ENCODE data around the gene CAPN5. TPM values are rescaled to one million over a fixed set of nuclear protein-coding genes. Genes with fewer than 3 reads are reported as not detected.

CAPN5 gene
- total RNA-seq, 4 donors from 2014 or later = 15.9 to 24.5 (median 19.8) TPM

DNA sequence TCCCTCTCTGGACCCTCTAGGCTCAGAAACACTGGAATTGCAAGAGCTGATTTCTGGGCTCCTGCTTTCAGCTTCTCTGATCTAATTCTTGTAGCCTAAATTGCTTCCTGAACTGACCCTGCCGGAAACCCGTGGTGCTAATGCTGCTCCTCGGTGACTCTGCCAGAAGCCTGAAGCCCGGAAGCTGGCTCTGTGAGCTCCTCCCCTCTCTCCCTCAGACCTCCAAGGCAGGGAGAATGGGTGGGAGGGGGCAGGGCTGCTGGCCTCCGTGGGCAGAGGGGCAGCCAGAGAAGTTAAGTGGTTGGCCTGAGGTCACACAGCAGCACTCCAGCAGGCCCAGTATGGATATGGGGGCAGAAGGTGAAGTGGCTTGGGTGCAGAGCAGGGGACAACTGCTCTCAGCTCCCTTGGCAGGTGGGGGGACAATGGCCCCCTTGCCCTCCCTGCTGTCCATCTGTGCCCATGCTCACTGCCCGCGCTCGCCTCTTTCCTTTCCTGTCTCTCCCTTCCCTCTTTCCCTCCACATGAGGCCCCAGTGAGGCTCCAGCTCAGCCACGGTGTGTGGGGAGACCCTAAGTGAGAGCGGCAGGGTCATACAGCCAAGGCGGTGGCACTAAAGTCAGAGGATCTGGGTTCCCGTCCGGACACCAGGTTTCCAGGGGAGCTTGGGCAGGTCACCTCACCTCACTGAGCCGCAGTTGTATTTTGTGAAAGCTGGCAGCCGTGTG is 16.2 kb downstream of the CAPN5 start:
- H3K9me3 ChIP-seq = peaks cover 0 to 3% (median 0%) of the 10 kb centered on the region in 4 donors
- peaks cover 0 to 80% (median 57%) of the 10 kb centered on the region in 4 donors for H3K4me1 ChIP-seq
- WGBS, 2 donors = 34 to 55% methylated on average over 10 to 15 of the region's 15 CpGs
- peak overlapping the region in 1 of 4 donors; percentile 7 for H3K4me3 ChIP-seq
- H3K36me3 ChIP-seq = no peaks in the 10 kb centered on the region
- TF ChIP-seq POLR2A (IDR thresholded peaks at IDR 0.05) (no peak), EP300 (IDR thresholded peaks at IDR 0.05) (no peak)
- TF ChIP-seq, protein P1, sequence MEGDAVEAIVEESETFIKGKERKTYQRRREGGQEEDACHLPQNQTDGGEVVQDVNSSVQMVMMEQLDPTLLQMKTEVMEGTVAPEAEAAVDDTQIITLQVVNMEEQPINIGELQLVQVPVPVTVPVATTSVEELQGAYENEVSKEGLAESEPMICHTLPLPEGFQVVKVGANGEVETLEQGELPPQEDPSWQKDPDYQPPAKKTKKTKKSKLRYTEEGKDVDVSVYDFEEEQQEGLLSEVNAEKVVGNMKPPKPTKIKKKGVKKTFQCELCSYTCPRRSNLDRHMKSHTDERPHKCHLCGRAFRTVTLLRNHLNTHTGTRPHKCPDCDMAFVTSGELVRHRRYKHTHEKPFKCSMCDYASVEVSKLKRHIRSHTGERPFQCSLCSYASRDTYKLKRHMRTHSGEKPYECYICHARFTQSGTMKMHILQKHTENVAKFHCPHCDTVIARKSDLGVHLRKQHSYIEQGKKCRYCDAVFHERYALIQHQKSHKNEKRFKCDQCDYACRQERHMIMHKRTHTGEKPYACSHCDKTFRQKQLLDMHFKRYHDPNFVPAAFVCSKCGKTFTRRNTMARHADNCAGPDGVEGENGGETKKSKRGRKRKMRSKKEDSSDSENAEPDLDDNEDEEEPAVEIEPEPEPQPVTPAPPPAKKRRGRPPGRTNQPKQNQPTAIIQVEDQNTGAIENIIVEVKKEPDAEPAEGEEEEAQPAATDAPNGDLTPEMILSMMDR (IDR thresholded peaks at IDR 0.05) = no peak
- peak; percentile 16 to 48 for DNase-seq (ENCODE audit: low spot score in 2 of 2)
- H3K27ac ChIP-seq = peak overlapping the region in 3 of 4 donors; percentile 66 to 88 (median 80)
- H3K27me3 ChIP-seq = no peaks in the 10 kb centered on the region

DNA sequence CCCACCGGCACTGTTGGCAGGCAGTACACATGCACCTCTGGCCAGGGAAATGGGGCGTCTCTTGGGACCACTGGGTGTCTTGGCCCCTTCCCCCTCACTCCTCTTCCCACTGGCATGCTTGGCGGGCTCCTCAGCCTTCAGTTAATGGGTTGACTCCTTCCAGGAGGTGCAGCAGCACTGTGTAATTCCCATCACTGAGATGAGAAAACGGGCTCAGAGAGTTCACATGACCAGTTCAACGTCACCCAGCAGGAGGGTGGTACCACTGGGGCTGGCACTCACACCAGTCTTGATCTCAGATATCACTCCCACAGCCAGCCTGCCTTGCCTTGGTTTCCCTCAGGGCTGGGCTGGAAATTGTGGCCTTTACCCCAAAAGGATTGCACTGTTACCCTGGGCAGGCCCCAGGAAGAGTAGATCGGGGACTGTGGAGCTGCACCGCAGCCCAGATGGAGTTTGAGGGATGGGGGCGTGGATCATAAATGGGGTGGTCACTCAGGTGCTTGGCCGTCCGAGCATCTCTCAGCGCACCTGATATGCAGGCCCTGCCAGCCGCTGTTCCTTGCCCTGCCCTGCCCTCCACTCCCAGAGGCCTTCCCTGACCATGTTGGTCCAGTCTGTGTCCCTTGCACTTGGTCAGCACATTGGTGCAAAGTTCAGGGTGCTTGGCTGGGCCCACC is 16.9 kb downstream of the CAPN5 start:
- Histone ChIP-seq H3K27ac (peak overlapping the region in 3 of 4 donors; percentile 66 to 88 (median 80)), H3K27me3 (no peaks in the 10 kb centered on the region), H3K4me3 (no peak overlapping the region), H3K4me1 (peaks cover 0 to 87% (median 64%) of the 10 kb centered on the region in 4 donors), H3K9me3 (no peaks in the 10 kb centered on the region), H3K36me3 (no peaks in the 10 kb centered on the region)
- no peak for DNase-seq (ENCODE audit: low spot score in 2 of 2)
- no peak for TF ChIP-seq POLR2A (IDR thresholded peaks at IDR 0.05)
- no peak for TF ChIP-seq EP300 (IDR thresholded peaks at IDR 0.05)
- TF ChIP-seq, protein P1 (IDR thresholded peaks at IDR 0.05) = no peak
- WGBS, 2 donors = 84 to 85% methylated on average over 10 to 12 of the region's 12 CpGs

DNA sequence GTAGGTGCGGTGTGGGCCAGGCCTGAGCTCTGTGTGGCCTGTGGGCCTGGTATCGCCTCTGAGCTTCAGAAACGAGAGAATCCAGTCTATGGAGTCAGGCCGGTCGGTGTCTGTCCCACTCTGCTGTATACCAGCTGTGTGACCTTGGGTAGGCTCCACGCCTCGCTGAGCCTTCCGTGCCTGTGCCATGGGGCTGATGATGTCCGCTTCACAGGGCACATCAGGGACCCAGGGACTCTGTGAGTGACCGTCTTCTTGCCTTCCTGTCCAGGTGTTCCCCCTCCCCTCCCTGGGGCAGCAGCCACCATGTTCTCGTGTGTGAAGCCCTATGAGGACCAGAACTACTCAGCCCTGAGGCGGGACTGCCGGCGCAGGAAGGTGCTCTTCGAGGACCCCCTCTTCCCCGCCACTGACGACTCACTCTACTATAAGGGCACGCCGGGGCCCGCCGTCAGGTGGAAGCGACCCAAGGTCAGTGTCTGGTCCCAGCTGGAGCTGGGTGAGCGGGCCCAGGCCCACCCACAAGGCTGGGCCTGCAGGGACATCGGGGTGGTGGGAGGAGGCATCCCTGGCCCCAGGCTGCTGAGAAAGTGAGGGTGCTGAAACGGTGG is 17.9 kb downstream of the CAPN5 start:
- H3K4me3 ChIP-seq = no peak overlapping the region
- peak in 1 of 2 donors; percentile 9 for DNase-seq (ENCODE audit: low spot score in 2 of 2)
- peaks cover 0 to 97% (median 68%) of the 10 kb centered on the region in 4 donors for H3K4me1 ChIP-seq
- 83 to 92% methylated on average over 22 to 25 of the region's 25 CpGs for WGBS, 2 donors
- peak overlapping the region in 3 of 4 donors; percentile 34 to 88 (median 80) for H3K27ac ChIP-seq
- H3K36me3 ChIP-seq = peaks cover 0 to 6% (median 0%) of the 10 kb centered on the region in 3 donors
- H3K9me3 ChIP-seq = no peaks in the 10 kb centered on the region
- TF ChIP-seq POLR2A (IDR thresholded peaks at IDR 0.05) = no peak
- TF ChIP-seq, protein P1 (IDR thresholded peaks at IDR 0.05) = no peak
- TF ChIP-seq EP300 (IDR thresholded peaks at IDR 0.05) = no peak
- H3K27me3 ChIP-seq = no peaks in the 10 kb centered on the region

DNA sequence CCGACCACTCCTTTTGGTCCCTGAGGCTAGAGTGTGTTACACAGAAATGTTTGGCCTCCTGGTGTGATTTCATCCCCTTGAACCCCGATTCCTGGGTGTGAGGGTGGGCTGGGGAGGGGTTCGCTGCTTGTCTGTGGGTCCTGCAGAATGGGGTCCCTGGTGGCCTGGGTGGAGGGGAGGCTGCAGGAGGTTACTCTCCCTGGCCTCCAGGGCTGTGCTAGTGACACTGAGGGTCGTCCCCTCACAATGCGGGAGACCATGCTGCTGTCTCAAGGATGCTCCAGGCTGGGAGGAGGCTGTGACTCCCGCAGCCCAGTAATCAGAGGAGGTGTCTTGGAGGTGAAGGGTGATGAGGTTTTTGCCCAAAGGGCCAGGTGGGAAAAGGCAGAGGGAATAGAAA is 18.9 kb downstream of the CAPN5 start:
- Histone ChIP-seq H3K4me3 (no peak overlapping the region), H3K9me3 (no peaks in the 10 kb centered on the region), H3K4me1 (peaks cover 0 to 94% (median 69%) of the 10 kb centered on the region in 4 donors), H3K36me3 (peaks cover 0 to 6% (median 0%) of the 10 kb centered on the region in 3 donors), H3K27ac (peak overlapping the region; percentile 40 to 82 (median 80)), H3K27me3 (no peaks in the 10 kb centered on the region)
- WGBS, 2 donors = 76% methylated on average over 6 of the region's 6 CpGs
- peak in 1 of 2 donors; percentile 7 for DNase-seq (ENCODE audit: low spot score in 2 of 2)
- TF ChIP-seq POLR2A (IDR thresholded peaks at IDR 0.05) = no peak
- no peak for TF ChIP-seq EP300 (IDR thresholded peaks at IDR 0.05)
- TF ChIP-seq, protein P1 (IDR thresholded peaks at IDR 0.05) = no peak

Data from tibial nerve (tissue), 4 donors.